Breast epithelium (tissue), 4 donors: ENCODE data around the gene LMNA. TPM values are rescaled to one million over a fixed set of nuclear protein-coding genes. Genes with fewer than 3 reads are reported as not detected.

Experiments used
- DNase-seq, 2 donors: peaks; one replicate each; pipeline ENCODE4 v3.0.0-alpha.2; 2019; ENCODE audit warnings: low spot score in 2 of 2
- H3K27ac ChIP-seq, 2 donors: fragments of 200-600 bp; sonication (generic) in 1 of 2; one replicate each; pipeline ENCODE4 v1.5.1; 2016 to 2019; ENCODE audit warnings: mild to moderate bottlenecking in 1 of 2
- H3K27me3 ChIP-seq, 2 donors: fragments of 200-600 bp; sonication (generic) in 1 of 2; one replicate each; pipeline versions ENCODE4 v1.5.1 to v1.6.0; 2017 to 2019; ENCODE audit warnings: control low read depth in 1 of 2, mild to moderate bottlenecking in 1 of 2
- H3K36me3 ChIP-seq: fragments of 200-600 bp; one replicate; pipeline ENCODE4 v1.5.1; 2019
- H3K4me1 ChIP-seq, 2 donors: fragments of 200-600 bp; sonication (generic); one replicate each; pipeline ENCODE4 v1.5.1; 2016 to 2019; ENCODE audit warnings: control low read depth in 1 of 2
- H3K4me3 ChIP-seq, 3 donors: fragments of 200-600 bp; sonication (generic); 1 replicate in 2 of 3; 2 replicates in 1 of 3; pipeline ENCODE4 v1.5.1; 2016 to 2019; ENCODE audit warnings: mild to moderate bottlenecking in 3 of 3, moderate library complexity in 2 of 3
- H3K9me3 ChIP-seq, 2 donors: fragments of 200-600 bp; sonication (generic) in 1 of 2; one replicate each; pipeline ENCODE4 v1.5.1; 2016 to 2019; ENCODE audit warnings: control low read depth in 1 of 2
- CTCF ChIP-seq, 3 donors: fragments of 450-650 bp; IDR thresholded peaks; one replicate each; pipeline ENCODE4 v1.5.1; 2016 to 2017; ENCODE audit warnings: antibody characterized with exemption in 3 of 3, mild to moderate bottlenecking in 3 of 3, moderate library complexity in 3 of 3
- POLR2A ChIP-seq: fragments of 450-650 bp; IDR thresholded peaks from one replicate; pipeline ENCODE4 v1.6.1; 2016; ENCODE audit warnings: antibody characterized with exemption, mild to moderate bottlenecking, moderate library complexity
- POLR2AphosphoS5 ChIP-seq, 3 donors: sonication (generic); formaldehyde crosslinking; IDR thresholded peaks; one replicate each; pipeline ENCODE4 v1.6.1; 2017; ENCODE audit warnings: antibody characterized with exemption in 3 of 3
- intact Hi-C: fragments of 100-400 bp; cut with DNase I; formaldehyde crosslinking; loops from one replicate; pipeline ENCODE4 v1.15.1; 2023; ENCODE audit warnings: low total_unique reads
- total RNA-seq, 3 donors: library from RNA; depleted of rRNA; stranded (reverse); fragments of >200 nt; gene quantifications; one replicate each; pipeline ENCODE4 v1.1.0, GENCODE V29; 2016

LMNA gene
- total RNA-seq, 3 donors from 2014 or later: 292 to 367 (median 319) TPM

- peaks cover 15 to 17% of the 10 kb centered on the region in 2 donors for H3K4me1 ChIP-seq
- H3K36me3 ChIP-seq: no peaks in the 10 kb centered on the region
- DNase-seq: no peak
- no peak overlapping the region for H3K27ac ChIP-seq
- H3K9me3 ChIP-seq: no peaks in the 10 kb centered on the region
- no peaks in the 10 kb centered on the region for H3K27me3 ChIP-seq
- TF ChIP-seq CTCF (IDR thresholded peaks at IDR 0.05) (no peak), POLR2A (no peak), POLR2AphosphoS5 (IDR thresholded peaks at IDR 0.05) (no peak)
- intact Hi-C loops: no loop called here
- H3K4me3 ChIP-seq: no peak overlapping the region
Observed at GRCh38 chr1:156151093-156151688, 36.7 kb downstream of the LMNA start.

- H3K36me3 ChIP-seq: no peaks in the 10 kb centered on the region
- H3K4me1 ChIP-seq: peaks cover 6 to 9% of the 10 kb centered on the region in 2 donors
- no peak for TF ChIP-seq POLR2A
- TF ChIP-seq CTCF (IDR thresholded peaks at IDR 0.05): no peak
- no peak for TF ChIP-seq POLR2AphosphoS5 (IDR thresholded peaks at IDR 0.05)
- H3K9me3 ChIP-seq: no peaks in the 10 kb centered on the region
- no peaks in the 10 kb centered on the region for H3K27me3 ChIP-seq
- intact Hi-C loops: no loop called here
- no peak for DNase-seq
- peak overlapping the region in 1 of 2 donors; percentile 76 for H3K27ac ChIP-seq
- H3K4me3 ChIP-seq: no peak overlapping the region
Observed at GRCh38 chr1:156152628-156153027, 38.1 kb downstream of the LMNA start.

GRCh38 chr1:156153362-156153761 lies 38.9 kb downstream of the LMNA start, which contains the start of gene SEMA4A:
Gene SEMA4A (plus strand): TSS chr1:156153585. CDS start chr1:156154579, 994 bp downstream.
- peaks cover 6 to 9% of the 10 kb centered on the region in 2 donors for H3K4me1 ChIP-seq
- DNase-seq: peak; percentile 80 to 88
- no peaks in the 10 kb centered on the region for H3K9me3 ChIP-seq
- intact Hi-C loops: no loop called here
- H3K27ac ChIP-seq: peak within 1 kb of the TSS; percentile 74 to 76
- TF ChIP-seq POLR2AphosphoS5 (IDR thresholded peaks at IDR 0.05): peak in 1 of 3 donors; percentile 22
- no peak for TF ChIP-seq CTCF (IDR thresholded peaks at IDR 0.05)
- H3K27me3 ChIP-seq: no peaks in the 10 kb centered on the region
- peak within 1 kb of the TSS in 2 of 3 donors; percentile 26 to 60 for H3K4me3 ChIP-seq
- H3K36me3 ChIP-seq: no peaks in the 10 kb centered on the region

- DNase-seq: no peak
- no peaks in the 10 kb centered on the region for H3K27me3 ChIP-seq
- H3K4me3 ChIP-seq: peak overlapping the region in 1 of 3 donors; percentile 15
- peak overlapping the region; percentile 25 to 76 for H3K27ac ChIP-seq
- H3K4me1 ChIP-seq: peaks cover 6 to 9% of the 10 kb centered on the region in 2 donors
- no peaks in the 10 kb centered on the region for H3K9me3 ChIP-seq
- TF ChIP-seq CTCF (IDR thresholded peaks at IDR 0.05) (no peak), POLR2AphosphoS5 (IDR thresholded peaks at IDR 0.05) (no peak), POLR2A (no peak)
- H3K36me3 ChIP-seq: no peaks in the 10 kb centered on the region
- intact Hi-C loops: no loop called here
Observed at GRCh38 chr1:156154317-156154749, 39.8 kb downstream of the LMNA start.

- Histone ChIP-seq H3K27ac (no peak overlapping the region), H3K4me1 (peaks cover 6 to 9% of the 10 kb centered on the region in 2 donors), H3K4me3 (no peak overlapping the region), H3K9me3 (no peaks in the 10 kb centered on the region), H3K36me3 (no peaks in the 10 kb centered on the region), H3K27me3 (no peaks in the 10 kb centered on the region)
- DNase-seq: no peak
- intact Hi-C loops: no loop called here
- TF ChIP-seq CTCF (IDR thresholded peaks at IDR 0.05) (no peak), POLR2AphosphoS5 (IDR thresholded peaks at IDR 0.05) (no peak), POLR2A (no peak)
Observed at GRCh38 chr1:156155756-156156510, 41.4 kb downstream of the LMNA start.
